Activated CD4-positive, alpha-beta T cell treated with anti-CD3 and anti-CD28 coated beads for 4 hours (primary cell): Measurements from ENCODE around the gene GPATCH8.
"Not testable (repeated sequence)": the region's sequence is repeated elsewhere in the genome, so short reads cannot be mapped to it uniquely, and the experiment has no call there.

ENCODE experiments used
- DNase-seq, 2 donors: peaks; one replicate each; pipeline ENCODE4 v3.0.0-alpha.2; 2020

Gene GPATCH8

GRCh38 chr17:44523672-44523972, 20.4 kb upstream of the GPATCH8 start:
- DNase-seq = no peak

GRCh38 chr17:44522883-44523671, 19.9 kb upstream of the GPATCH8 start:
- peak; percentile 28 to 41 for DNase-seq

- DNase-seq = no peak
Observed at GRCh38 chr17:44518032-44518431, 14.8 kb upstream of the GPATCH8 start.

GRCh38 chr17:44511241-44512134, 8.3 kb upstream of the GPATCH8 start:
- not testable (repeated sequence) for DNase-seq

- not testable (repeated sequence) for DNase-seq
Observed at GRCh38 chr17:44506939-44507604, 3.9 kb upstream of the GPATCH8 start.

GRCh38 chr17:44502598-44503146, 534 bp downstream of the GPATCH8 start:
- no peak for DNase-seq

- no peak for DNase-seq
Observed at GRCh38 chr17:44501866-44502375, 1.3 kb downstream of the GPATCH8 start.

GRCh38 chr17:44499722-44500121, 3.5 kb downstream of the GPATCH8 start:
- no peak for DNase-seq

GRCh38 chr17:44496815-44497214, 6.4 kb downstream of the GPATCH8 start:
- DNase-seq = no peak

GRCh38 chr17:44493339-44493738, 9.9 kb downstream of the GPATCH8 start:
- DNase-seq = no peak

GRCh38 chr17:44492706-44493272, 10.4 kb downstream of the GPATCH8 start:
- DNase-seq = no peak

- no peak for DNase-seq
Observed at GRCh38 chr17:44489581-44489980, 13.6 kb downstream of the GPATCH8 start.

- DNase-seq = no peak
Observed at GRCh38 chr17:44487170-44487569, 16.0 kb downstream of the GPATCH8 start.

- no peak for DNase-seq
Observed at GRCh38 chr17:44473367-44473766, 29.8 kb downstream of the GPATCH8 start.

- no peak for DNase-seq
Observed at GRCh38 chr17:44469676-44470075, 33.5 kb downstream of the GPATCH8 start.

- no peak for DNase-seq
Observed at GRCh38 chr17:44467108-44467507, 36.1 kb downstream of the GPATCH8 start.

- DNase-seq = no peak
Observed at GRCh38 chr17:44466339-44466738, 36.9 kb downstream of the GPATCH8 start.

- DNase-seq = no peak
Observed at GRCh38 chr17:44465897-44466296, 37.3 kb downstream of the GPATCH8 start.

GRCh38 chr17:44465276-44465675, 37.9 kb downstream of the GPATCH8 start:
- no peak for DNase-seq

GRCh38 chr17:44464037-44464436, 39.2 kb downstream of the GPATCH8 start:
- no peak for DNase-seq

- DNase-seq = no peak
Observed at GRCh38 chr17:44451832-44452231, 51.4 kb downstream of the GPATCH8 start.

GRCh38 chr17:44451016-44451627, 52.1 kb downstream of the GPATCH8 start:
- DNase-seq = no peak
